GM23248 (cell line): Measurements from ENCODE around the gene ADCY1.

Experiments
- EZH2 ChIP-seq: fragments of 200-600 bp; sonication (generic); IDR thresholded peaks from 2 replicates; pipeline ENCODE4 v1.6.1; 2018; ENCODE audit warnings: antibody characterized with exemption, mild to moderate bottlenecking; ENCODE audit not compliant: insufficient read depth, poor library complexity, severe bottlenecking
- EZH2phosphoT487 ChIP-seq: fragments of 200-600 bp; sonication (generic); IDR thresholded peaks from 2 replicates; pipeline ENCODE4 v1.6.1; 2018; ENCODE audit warnings: antibody characterized with exemption, moderate library complexity, mild to moderate bottlenecking, low read depth; ENCODE audit not compliant: insufficient read depth

GRCh38 chr7:45654341-45654740, 80.2 kb downstream of the ADCY1 start:
- no peak for TF ChIP-seq EZH2
- no peak for TF ChIP-seq EZH2phosphoT487
